Measurements from ENCODE around the gene CDH4. TPM values are rescaled to one million over a fixed set of nuclear protein-coding genes. Genes with fewer than 3 reads are reported as not detected.

CDH4 gene
- total and polyA plus RNA-seq, 2 of the 4 experiments (the other 2 are of a cell fraction) = 1.6 to 3.5 TPM

DNA sequence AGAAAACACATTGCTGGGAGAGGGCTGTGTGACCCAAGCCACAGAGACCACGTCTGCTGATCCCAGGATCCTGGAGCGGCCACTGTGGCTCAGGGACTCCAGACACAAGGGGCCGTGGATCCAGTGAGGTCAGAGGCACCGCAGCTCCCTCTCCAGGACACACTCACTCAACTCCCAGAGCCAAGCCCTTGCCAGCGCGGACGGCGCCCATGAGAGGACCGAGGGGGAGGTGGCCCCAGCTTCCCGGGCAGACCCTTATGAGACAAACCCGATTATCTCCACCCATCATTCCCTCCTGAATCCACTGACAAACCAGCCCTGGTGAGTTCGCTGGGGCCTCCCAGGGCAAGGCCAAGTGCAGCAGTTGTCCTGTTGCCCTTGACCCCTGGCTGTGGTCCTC lies 612.4 kb downstream of the CDH4 start:
- no peak overlapping the region for H3K4ac ChIP-seq (ENCODE audit: low read depth, low read length)
- ChIA-PET CTCF (no interaction called here), POLR2A (ENCODE audit: unreplicated experiment) (no interaction called here)
- WGBS, 2 experiments (ENCODE audit: extremely low coverage in 2 of 2, insufficient read length in 1 of 2) = 50% methylated on average over 2 of the region's 12 CpGs; no CpG with 5 or more reads in 1 of the 2 experiments
- H3K9ac ChIP-seq (ENCODE audit: low read depth, low read length) = no peak overlapping the region
- H3K18ac ChIP-seq (ENCODE audit: low read depth, low read length) = no peak overlapping the region
- H2BK120ac ChIP-seq (ENCODE audit: low read depth, low read length) = no peak overlapping the region
- H3K14ac ChIP-seq (replicated peaks; ENCODE audit: low read depth, low read length) = no peak overlapping the region
- no peak overlapping the region for H3K4me3 ChIP-seq (ENCODE audit: insufficient read depth, low read depth, low read length)
- no peak overlapping the region for H2AK5ac ChIP-seq (ENCODE audit: low read depth, low read length)
- no TSS peak for BruUV-seq (replicated peaks)
- H3K23ac ChIP-seq (ENCODE audit: low read depth, low read length) = no peak overlapping the region
- no peak overlapping the region for H2BK5ac ChIP-seq (ENCODE audit: low read depth, low read length, poor library complexity, severe bottlenecking)
- H3K9me1 ChIP-seq (ENCODE audit: insufficient read depth, low read length) = no peaks in the 10 kb centered on the region
- H2BK15ac ChIP-seq (ENCODE audit: low read depth, low read length) = no peak overlapping the region
- H2BK20ac ChIP-seq (ENCODE audit: low read depth, low read length) = no peak overlapping the region
- no peak overlapping the region for H4K8ac ChIP-seq (ENCODE audit: low read depth in 2 of 2, low read length in 2 of 2)
- intact Hi-C loops (cut with micrococcal nuclease) (no loop called here), dilution Hi-C loops (cut with HindIII; ENCODE audit: low sequenced_read_pairs, unreplicated experiment) (no loop called here), in situ Hi-C loops (cut with MboI; ENCODE audit: low sequenced_read_pairs) (no loop called here)
- no peaks in the 10 kb centered on the region for H4K20me1 ChIP-seq (ENCODE audit: insufficient read depth, low read length)
- no peak overlapping the region for H4K5ac ChIP-seq (ENCODE audit: low read depth, low read length)
- H4K91ac ChIP-seq (ENCODE audit: insufficient read depth, low read depth, low read length) = no peak overlapping the region
- H2AFZ ChIP-seq (replicated peaks; ENCODE audit: low read length, poor library complexity) = no peak overlapping the region
- H3K4me1 ChIP-seq (ENCODE audit: control insufficient read depth, insufficient read depth, low read length) = no peaks in the 10 kb centered on the region
- no peaks in the 10 kb centered on the region for H3K9me3 ChIP-seq (ENCODE audit: control insufficient read depth, insufficient read depth, low read length)
- DNase-seq = no peak
- H3K27me3 ChIP-seq (ENCODE audit: control insufficient read depth, insufficient read depth, low read length) = no peaks in the 10 kb centered on the region
- no peak for ATAC-seq (ENCODE audit: low read depth)
- TF ChIP-seq BHLHE40 (IDR thresholded peaks at IDR 0.05; ENCODE audit: low read depth, low read length) (no peak), RCOR1 (IDR thresholded peaks at IDR 0.05; ENCODE audit: insufficient replicate concordance, low read length) (no peak), SMC3 (IDR thresholded peaks at IDR 0.05; ENCODE audit: low read depth, low read length) (no peak), RFX5 (IDR thresholded peaks at IDR 0.05; ENCODE audit: low read depth, low read length) (no peak), MXI1 (IDR thresholded peaks at IDR 0.05; ENCODE audit: borderline replicate concordance, low read depth, low read length) (no peak), CHD1 (IDR thresholded peaks at IDR 0.05; ENCODE audit: low read depth, low read length) (no peak), NFE2L2 (IDR thresholded peaks at IDR 0.05; ENCODE audit: low read depth, low read length) (no peak), MAFK (IDR thresholded peaks at IDR 0.05; ENCODE audit: low read depth, low read length) (no peak), FOS (IDR thresholded peaks at IDR 0.05; ENCODE audit: low read depth, low read length) (no peak), MAZ (IDR thresholded peaks at IDR 0.05; ENCODE audit: borderline replicate concordance, low read depth, low read length) (no peak), RAD21 (IDR thresholded peaks at IDR 0.05; ENCODE audit: low read length) (no peak), CEBPB (IDR thresholded peaks at IDR 0.05; ENCODE audit: low read depth, low read length) (no peak), POLR2A (IDR thresholded peaks at IDR 0.05; ENCODE audit: low read depth, low read length) (no peak)
- TF ChIP-seq, protein P1, sequence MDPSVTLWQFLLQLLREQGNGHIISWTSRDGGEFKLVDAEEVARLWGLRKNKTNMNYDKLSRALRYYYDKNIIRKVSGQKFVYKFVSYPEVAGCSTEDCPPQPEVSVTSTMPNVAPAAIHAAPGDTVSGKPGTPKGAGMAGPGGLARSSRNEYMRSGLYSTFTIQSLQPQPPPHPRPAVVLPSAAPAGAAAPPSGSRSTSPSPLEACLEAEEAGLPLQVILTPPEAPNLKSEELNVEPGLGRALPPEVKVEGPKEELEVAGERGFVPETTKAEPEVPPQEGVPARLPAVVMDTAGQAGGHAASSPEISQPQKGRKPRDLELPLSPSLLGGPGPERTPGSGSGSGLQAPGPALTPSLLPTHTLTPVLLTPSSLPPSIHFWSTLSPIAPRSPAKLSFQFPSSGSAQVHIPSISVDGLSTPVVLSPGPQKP (IDR thresholded peaks at IDR 0.05; ENCODE audit: borderline replicate concordance, low read depth, low read length) = no peak
- TF ChIP-seq, protein P2, sequence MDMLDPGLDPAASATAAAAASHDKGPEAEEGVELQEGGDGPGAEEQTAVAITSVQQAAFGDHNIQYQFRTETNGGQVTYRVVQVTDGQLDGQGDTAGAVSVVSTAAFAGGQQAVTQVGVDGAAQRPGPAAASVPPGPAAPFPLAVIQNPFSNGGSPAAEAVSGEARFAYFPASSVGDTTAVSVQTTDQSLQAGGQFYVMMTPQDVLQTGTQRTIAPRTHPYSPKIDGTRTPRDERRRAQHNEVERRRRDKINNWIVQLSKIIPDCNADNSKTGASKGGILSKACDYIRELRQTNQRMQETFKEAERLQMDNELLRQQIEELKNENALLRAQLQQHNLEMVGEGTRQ (IDR thresholded peaks at IDR 0.05; ENCODE audit: low read depth, low read length) = no peak
- TF ChIP-seq, protein P3, sequence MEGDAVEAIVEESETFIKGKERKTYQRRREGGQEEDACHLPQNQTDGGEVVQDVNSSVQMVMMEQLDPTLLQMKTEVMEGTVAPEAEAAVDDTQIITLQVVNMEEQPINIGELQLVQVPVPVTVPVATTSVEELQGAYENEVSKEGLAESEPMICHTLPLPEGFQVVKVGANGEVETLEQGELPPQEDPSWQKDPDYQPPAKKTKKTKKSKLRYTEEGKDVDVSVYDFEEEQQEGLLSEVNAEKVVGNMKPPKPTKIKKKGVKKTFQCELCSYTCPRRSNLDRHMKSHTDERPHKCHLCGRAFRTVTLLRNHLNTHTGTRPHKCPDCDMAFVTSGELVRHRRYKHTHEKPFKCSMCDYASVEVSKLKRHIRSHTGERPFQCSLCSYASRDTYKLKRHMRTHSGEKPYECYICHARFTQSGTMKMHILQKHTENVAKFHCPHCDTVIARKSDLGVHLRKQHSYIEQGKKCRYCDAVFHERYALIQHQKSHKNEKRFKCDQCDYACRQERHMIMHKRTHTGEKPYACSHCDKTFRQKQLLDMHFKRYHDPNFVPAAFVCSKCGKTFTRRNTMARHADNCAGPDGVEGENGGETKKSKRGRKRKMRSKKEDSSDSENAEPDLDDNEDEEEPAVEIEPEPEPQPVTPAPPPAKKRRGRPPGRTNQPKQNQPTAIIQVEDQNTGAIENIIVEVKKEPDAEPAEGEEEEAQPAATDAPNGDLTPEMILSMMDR (conservative IDR thresholded peaks at IDR 0.05; ENCODE audit: low read depth, low read length) = no peak
- no peak overlapping the region for H3K56ac ChIP-seq (ENCODE audit: extremely low read depth, insufficient read depth, low read length)
- H2AK9ac ChIP-seq (replicated peaks; ENCODE audit: low read depth, low read length, poor library complexity) = no peak overlapping the region
- H3K79me1 ChIP-seq (ENCODE audit: low read depth in 1 of 2, low read length in 2 of 2) = no peaks in the 10 kb centered on the region
- H3K4me2 ChIP-seq (ENCODE audit: low read depth, low read length) = no peak overlapping the region
- H3K27ac ChIP-seq (ENCODE audit: insufficient read depth, low read length) = no peak overlapping the region
- H3K36me3 ChIP-seq (ENCODE audit: control insufficient read depth, insufficient read depth, low read length) = no peaks in the 10 kb centered on the region

Measured in IMR-90 (cell line).